Endothelial cell of umbilical vein (primary cell): Measurements from ENCODE around the gene BBLN. TPM values are rescaled to one million over a fixed set of nuclear protein-coding genes. Genes with fewer than 3 reads are reported as not detected.

Source experiments
- BruUV-seq: library from RNA; stranded (reverse); fragments of 400-500 nt; replicated peaks from 2 replicates; lab custom pipeline; 2021; lab: Mats Ljungman, UMichigan
- CTCF ChIA-PET: fragments of 300-600, 350-600 bp; sonication (Branson Sonifier 250); formaldehyde crosslinking; loops from one replicate; lab custom pipeline; 2021; ENCODE audit warnings: antibody characterized with exemption, inconsistent platforms; lab: Charles Lee
- POLR2A ChIA-PET: fragments of 300-600, 350-600 bp; sonication (Branson Sonifier 250); formaldehyde crosslinking; loops from one replicate; lab custom pipeline; 2021; ENCODE audit warnings: antibody characterized with exemption, inconsistent platforms; lab: Charles Lee
- DNase-seq: peaks from one replicate; pipeline ENCODE4 v3.0.0-alpha.2; 2011; ENCODE audit warnings: low read depth, low spot score
- FAIRE-seq: peaks from 2 replicates; lab custom pipeline; 2011; peaks lifted over from hg19 to GRCh38; lab: Jason Lieb, UNC
- H2AFZ ChIP-seq: 2 replicates; pipeline ENCODE4 v1.6.0; 2012; ENCODE audit warnings: low read depth, low read length, control low read depth, inconsistent platforms
- H3K27ac ChIP-seq: 2 replicates; pipeline ENCODE4 v1.5.1; 2011; ENCODE audit warnings: low read depth, mild to moderate bottlenecking, control low read depth, low read length, moderate library complexity; ENCODE audit not compliant: insufficient read depth
- H3K27me3 ChIP-seq, 2 experiments: 2 replicates each; pipeline versions ENCODE4 v1.6.0 to v1.6.1; 2011; ENCODE audit warnings: low read length in 2 of 2, mixed read lengths in 1 of 2; ENCODE audit not compliant: control insufficient read depth in 2 of 2, insufficient read depth in 2 of 2
- H3K36me3 ChIP-seq, 2 experiments: 2 replicates in 1 of 2; 3 replicates in 1 of 2; pipeline ENCODE4 v1.5.1; 2011; ENCODE audit warnings: low read length in 2 of 2, mild to moderate bottlenecking in 1 of 2, moderate library complexity in 1 of 2; ENCODE audit not compliant: control insufficient read depth in 2 of 2, insufficient read depth in 2 of 2; ENCODE audit errors: extremely low read depth in 1 of 2
- H3K4me1 ChIP-seq: 3 replicates; pipeline ENCODE4 v1.5.1; 2011; ENCODE audit warnings: mild to moderate bottlenecking, low read length; ENCODE audit not compliant: control insufficient read depth, insufficient read depth; ENCODE audit errors: extremely low read depth
- H3K4me2 ChIP-seq: 2 replicates; pipeline ENCODE4 v1.6.1; 2011; ENCODE audit warnings: low read length, control low read depth, mixed read lengths; ENCODE audit not compliant: insufficient read depth
- H3K4me3 ChIP-seq, 3 experiments: fragments of 200-600 bp in 1 of 3; sonication (generic), shearing (Covaris generic) in 1 of 3; replicated peaks in 1 of 3; 2 replicates each; pipeline ENCODE4 v1.5.1; 2011 to 2016; ENCODE audit warnings: control low read depth in 3 of 3, low read length in 3 of 3, mild to moderate bottlenecking in 2 of 3, inconsistent platforms in 1 of 3, low read depth in 1 of 3, moderate library complexity in 1 of 3; ENCODE audit not compliant: insufficient read depth in 1 of 3
- H3K79me2 ChIP-seq: 2 replicates; pipeline ENCODE4 v1.6.0; 2012; ENCODE audit warnings: low read length, inconsistent platforms; ENCODE audit not compliant: control insufficient read depth, insufficient read depth
- H3K9ac ChIP-seq: replicated peaks from 2 replicates; pipeline ENCODE3; 2011; ENCODE audit warnings: low read length, control low read depth; ENCODE audit not compliant: insufficient read depth; ENCODE audit errors: extremely low read depth
- H3K9me1 ChIP-seq: replicated peaks from 3 replicates; pipeline ENCODE4 v1.6.0; 2011; ENCODE audit warnings: mild to moderate bottlenecking, low read length; ENCODE audit not compliant: control insufficient read depth, insufficient read depth; ENCODE audit errors: extremely low read depth
- H3K9me3 ChIP-seq: replicated peaks from 2 replicates; pipeline ENCODE4 v1.5.1; 2012; ENCODE audit warnings: low read length, inconsistent platforms; ENCODE audit not compliant: control insufficient read depth, insufficient read depth
- H4K20me1 ChIP-seq: replicated peaks from 2 replicates; pipeline ENCODE3; 2011; ENCODE audit warnings: mild to moderate bottlenecking, low read length; ENCODE audit not compliant: control insufficient read depth, insufficient read depth; ENCODE audit errors: extremely low read depth
- CTCF ChIP-seq, 2 donors: IDR thresholded peaks; 1 replicate in 1 of 2; 2 replicates in 1 of 2; pipeline ENCODE4 v1.5.1; 2011; ENCODE audit warnings: low read length in 2 of 2, mild to moderate bottlenecking in 2 of 2, moderate library complexity in 2 of 2, control low read depth in 1 of 2, inconsistent platforms in 1 of 2, low read depth in 1 of 2; ENCODE audit not compliant: insufficient read depth in 1 of 2; ENCODE audit errors: extremely low read depth in 1 of 2
- EZH2 ChIP-seq: IDR thresholded peaks from 2 replicates; pipeline ENCODE4 v1.6.1; 2012; ENCODE audit warnings: borderline replicate concordance, low read depth, mild to moderate bottlenecking, moderate library complexity, low read length, inconsistent platforms; ENCODE audit not compliant: severe bottlenecking
- FOS ChIP-seq: IDR thresholded peaks from 2 replicates; pipeline ENCODE4 v1.6.1; 2011; ENCODE audit warnings: mild to moderate bottlenecking, low read length, moderate library complexity, borderline replicate concordance; ENCODE audit not compliant: insufficient read depth
- GATA2 ChIP-seq: IDR thresholded peaks from 2 replicates; pipeline ENCODE4 v1.7.0; 2011; ENCODE audit warnings: low read depth, mild to moderate bottlenecking, moderate library complexity, mixed read lengths, low read length; ENCODE audit not compliant: insufficient read length, insufficient read depth
- JUN ChIP-seq: IDR thresholded peaks from 2 replicates; pipeline ENCODE4 v1.6.1; 2011; ENCODE audit warnings: borderline replicate concordance, low read depth; ENCODE audit not compliant: insufficient read length, insufficient read depth
- MYC ChIP-seq: IDR thresholded peaks from one replicate; pipeline ENCODE4 v1.6.1; 2011; ENCODE audit warnings: mild to moderate bottlenecking, low read depth, low read length
- POLR2A ChIP-seq: IDR thresholded peaks from 2 replicates; pipeline ENCODE4 v1.6.1; 2012; ENCODE audit warnings: low read depth, mild to moderate bottlenecking, control low read depth, low read length
- POLR2AphosphoS5 ChIP-seq: IDR thresholded peaks from 2 replicates; pipeline ENCODE4 v1.6.1; 2012; ENCODE audit warnings: low read depth, mild to moderate bottlenecking, control low read depth, low read length, moderate library complexity; ENCODE audit not compliant: insufficient read depth
- dilution Hi-C: fragments of 300-500 bp; cut with MboI; formaldehyde crosslinking; loops from one replicate; pipeline ENCODE4 v1.15.0; 2019; ENCODE audit warnings: low sequenced_read_pairs; ENCODE audit not compliant: extremely low pct_ligation_motif_present
- intact Hi-C: fragments of 100-400 bp; cut with micrococcal nuclease; formaldehyde crosslinking; loops from one replicate; pipeline ENCODE4 v1.10.0; 2022
- polyA plus RNA-seq, 4 experiments: library from polyadenylated mRNA; depleted of rRNA in 3 of 4; stranded (reverse) in 3 of 4; unstranded in 1 of 4; fragments of >200 nt; gene quantifications; 2 replicates each; pipeline versions ENCODE4 v1.2.1 to v1.2.3, GENCODE V29; 2011 to 2012; ENCODE audit warnings: missing spikeins in 1 of 4
- total RNA-seq: library from RNA; stranded (reverse); gene quantifications from 2 replicates; pipeline ENCODE4 v1.2.3, GENCODE V29; 2021
- TF ChIP-seq, protein P1 (sequence below): IDR thresholded peaks from 2 replicates; pipeline ENCODE4 v1.6.1; 2011; ENCODE audit not compliant: insufficient read depth, insufficient read length

The BBLN gene
- total and polyA plus RNA-seq, 2 donors (not counting 3 experiments of a cell fraction or from before 2014, with no cell fraction given), result 51.0 to 124 TPM

DNA sequence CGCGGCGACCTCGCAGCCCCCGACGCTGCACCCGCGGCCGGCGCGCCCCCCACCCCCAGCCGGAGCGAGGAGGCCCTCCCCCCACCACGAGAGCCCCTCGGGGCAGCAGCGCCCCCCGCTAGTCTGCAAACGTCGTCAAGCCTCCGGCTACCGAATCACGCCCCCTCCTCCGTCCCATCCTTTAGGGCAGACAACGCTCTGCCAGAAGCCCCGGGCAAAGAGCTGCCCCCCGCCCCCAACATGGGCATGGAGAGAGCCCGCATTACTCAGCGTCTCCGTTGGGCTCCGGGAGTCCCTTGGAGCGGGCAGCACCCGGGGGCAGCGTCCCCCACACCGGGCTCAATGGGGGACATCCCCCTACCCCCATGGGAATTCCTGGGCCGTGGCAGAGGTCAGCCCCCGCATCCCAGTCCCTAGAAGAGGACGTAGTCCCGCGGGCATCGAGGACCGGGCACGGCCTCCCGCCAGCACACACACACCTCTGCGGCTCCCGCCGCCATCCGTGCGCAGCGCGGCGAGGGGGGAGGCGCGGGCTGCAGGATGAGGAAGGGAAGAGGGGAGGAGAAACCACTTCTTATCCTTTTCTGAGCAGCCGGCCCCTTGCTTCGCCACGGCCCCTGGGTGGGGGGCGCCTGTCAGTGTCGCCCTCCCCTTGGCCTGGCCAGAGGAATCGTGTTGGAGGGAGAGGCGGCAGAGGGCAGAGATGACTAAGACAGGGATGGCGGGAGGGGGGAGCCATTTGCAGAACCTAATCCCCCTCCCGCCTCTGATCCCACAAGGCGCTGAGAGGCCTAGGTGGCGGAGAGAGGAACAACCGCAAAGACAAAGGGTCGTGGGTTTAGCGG is 43.9 kb downstream of the BBLN start:
- Histone ChIP-seq H3K4me2 (peak overlapping the region; percentile 69), H3K9me3 (no peaks in the 10 kb centered on the region), H3K9ac (no peak overlapping the region), H4K20me1 (no peaks in the 10 kb centered on the region), H2AFZ (peak overlapping the region; percentile 94), H3K27ac (no peak overlapping the region), H3K9me1 (no peaks in the 10 kb centered on the region), H3K4me3 (peak overlapping the region; percentile 24 to 39 (median 28)), H3K4me1 (peaks cover 10% of the 10 kb centered on the region), H3K79me2 (no peaks in the 10 kb centered on the region), H3K27me3 (peaks cover 9 to 10% of the 10 kb centered on the region in 2 experiments), H3K36me3 (no peaks in the 10 kb centered on the region)
- no TSS peak for BruUV-seq
- DNase-seq, result peak; percentile 21
- CTCF ChIA-PET, result interaction anchor here (1.0 to 1.3 kb wide), 7 partner anchors 8 to 51 kb away, joined by 3 to 14 read pairs (median 5); no protein-coding TSS in a partner anchor
- POLR2A ChIA-PET, result no interaction called here
- TF ChIP-seq EZH2, result peak; percentile 64
- TF ChIP-seq MYC, result no peak
- intact Hi-C loops, result loop anchor here (1.0 to 2.0 kb wide), 3 partner anchors 11 to 47 kb away; no protein-coding TSS in a partner anchor
- FAIRE-seq, result no peak
- dilution Hi-C loops, result no loop called here

DNA sequence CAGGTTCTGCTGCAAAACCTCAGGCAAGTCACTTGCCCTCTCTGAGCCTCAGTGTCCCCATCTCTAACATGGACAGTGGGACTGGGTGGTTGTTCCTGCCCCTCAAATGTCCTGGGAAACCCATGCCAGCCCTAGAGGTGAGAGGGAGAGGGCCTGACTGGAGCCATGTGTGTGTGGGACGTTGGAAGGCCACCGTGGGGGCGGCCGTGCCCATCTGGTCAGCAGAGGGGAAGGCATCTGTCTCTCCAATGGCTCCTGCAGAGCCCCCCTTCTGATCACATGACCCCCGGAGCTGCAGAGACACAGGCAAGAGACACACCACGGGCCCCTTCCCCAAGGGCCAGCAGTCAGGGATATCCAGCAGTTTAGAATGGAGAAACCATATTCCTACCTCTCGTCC is 44.8 kb downstream of the BBLN start:
- no peak for TF ChIP-seq FOS
- TF ChIP-seq, protein P1, sequence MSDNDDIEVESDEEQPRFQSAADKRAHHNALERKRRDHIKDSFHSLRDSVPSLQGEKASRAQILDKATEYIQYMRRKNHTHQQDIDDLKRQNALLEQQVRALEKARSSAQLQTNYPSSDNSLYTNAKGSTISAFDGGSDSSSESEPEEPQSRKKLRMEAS, result no peak
- TF ChIP-seq EZH2, result no peak
- TF ChIP-seq JUN, result no peak
- TF ChIP-seq CTCF (IDR thresholded peaks at IDR 0.05; ENCODE audit: extremely low read depth in 1 of 2, insufficient read depth in 1 of 2, low read depth in 1 of 2, low read length in 2 of 2), result no peak
- no peak for TF ChIP-seq POLR2AphosphoS5
- TF ChIP-seq POLR2A, result no peak
- no peak for TF ChIP-seq GATA2
- no peak for TF ChIP-seq MYC
- intact Hi-C loops, result loop anchor here (2.0 kb wide), 1 partner anchor 14 kb away; no protein-coding TSS in a partner anchor
- H4K20me1 ChIP-seq, result no peaks in the 10 kb centered on the region
- no peak overlapping the region for H2AFZ ChIP-seq
- no peak overlapping the region for H3K4me3 ChIP-seq
- CTCF ChIA-PET, result no interaction called here
- POLR2A ChIA-PET, result no interaction called here
- FAIRE-seq, result no peak
- no peaks in the 10 kb centered on the region for H3K9me3 ChIP-seq
- no peak overlapping the region for H3K4me2 ChIP-seq
- no peaks in the 10 kb centered on the region for H3K36me3 ChIP-seq
- BruUV-seq, result no TSS peak
- H3K4me1 ChIP-seq, result peaks cover 10% of the 10 kb centered on the region
- H3K9ac ChIP-seq, result no peak overlapping the region
- dilution Hi-C loops, result no loop called here
- no peaks in the 10 kb centered on the region for H3K9me1 ChIP-seq
- no peak for DNase-seq
- H3K79me2 ChIP-seq, result no peaks in the 10 kb centered on the region
- no peak overlapping the region for H3K27ac ChIP-seq
- peaks cover 9 to 10% of the 10 kb centered on the region in 2 experiments for H3K27me3 ChIP-seq
